GM21529 (cell line): ENCODE data around the gene ZNRF1.
"Not testable (repeated sequence)": the region's sequence is repeated elsewhere in the genome, so short reads cannot be mapped to it uniquely, and the experiment has no call there.

ENCODE experiments used
- ATAC-seq: cut with Tn5 transposase; IDR thresholded peaks from one replicate; pipeline ENCODE4 v1.9.1; 2021; ENCODE audit not compliant: unreplicated experiment

ZNRF1 gene

GRCh38 chr16:75000481-75001081, 1.8 kb downstream of the ZNRF1 start:
- no peak for ATAC-seq

GRCh38 chr16:75002474-75002873, 3.6 kb downstream of the ZNRF1 start:
- no peak for ATAC-seq

DNA sequence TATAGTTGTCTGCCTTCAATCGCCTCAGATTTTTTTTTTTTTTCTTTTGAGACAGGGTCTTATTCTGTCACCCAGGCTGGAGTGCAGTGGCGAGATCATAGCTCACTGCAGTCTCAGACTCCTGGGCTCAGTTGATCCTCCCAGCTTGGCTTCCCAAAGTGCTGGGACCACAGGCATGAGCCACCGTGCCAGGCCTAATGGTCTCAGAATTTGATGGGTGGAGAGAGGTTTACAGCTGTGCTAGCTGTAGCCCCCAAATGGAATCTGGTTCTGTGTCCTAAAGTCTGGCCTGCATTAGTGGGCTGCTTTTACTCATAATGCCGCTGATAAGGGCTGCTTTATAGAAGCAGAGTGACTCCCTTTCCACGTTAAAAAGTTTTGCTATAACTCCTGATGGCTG, 5.1 kb downstream of the ZNRF1 start:
- ATAC-seq: no peak

GRCh38 chr16:75004460-75004859, 5.6 kb downstream of the ZNRF1 start:
- no peak for ATAC-seq

DNA sequence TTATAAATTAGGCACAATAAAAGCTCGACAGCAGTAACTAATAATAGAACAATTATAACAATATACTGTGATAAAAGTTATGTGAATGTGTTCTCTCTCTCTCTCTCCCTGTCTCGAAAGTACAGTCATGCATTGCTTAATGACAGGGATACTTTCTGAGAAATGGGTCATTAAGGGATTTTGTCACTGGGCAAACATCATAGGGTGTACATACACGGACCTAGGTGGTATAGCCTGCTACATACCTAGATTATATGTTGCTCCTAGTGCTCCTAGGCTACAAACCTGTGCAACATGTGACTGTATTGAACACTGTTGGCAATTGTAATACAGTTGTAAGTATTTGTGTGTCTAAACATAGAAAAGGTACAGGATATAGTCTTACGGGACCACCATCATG, 6.9 kb downstream of the ZNRF1 start:
- ATAC-seq: no peak

DNA sequence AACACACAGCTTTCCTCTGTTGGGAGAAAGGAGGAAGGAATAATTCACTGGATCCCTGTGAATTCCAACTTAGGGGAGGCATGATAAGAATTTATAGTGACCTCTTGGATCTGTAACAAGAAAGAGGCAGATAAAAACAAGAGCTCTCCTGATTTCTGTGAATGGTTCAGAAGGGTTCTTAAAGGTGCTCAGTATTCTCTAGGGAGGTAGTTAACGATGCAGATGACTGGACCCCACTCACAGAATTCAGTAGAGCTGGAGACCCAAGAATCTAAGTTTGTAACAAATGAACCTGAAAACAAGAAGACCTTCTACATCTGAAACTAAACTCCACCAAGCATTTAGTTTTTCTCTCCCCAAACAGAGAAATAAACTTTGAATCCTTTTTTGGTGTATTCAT, 8.6 kb downstream of the ZNRF1 start:
- no peak for ATAC-seq

DNA sequence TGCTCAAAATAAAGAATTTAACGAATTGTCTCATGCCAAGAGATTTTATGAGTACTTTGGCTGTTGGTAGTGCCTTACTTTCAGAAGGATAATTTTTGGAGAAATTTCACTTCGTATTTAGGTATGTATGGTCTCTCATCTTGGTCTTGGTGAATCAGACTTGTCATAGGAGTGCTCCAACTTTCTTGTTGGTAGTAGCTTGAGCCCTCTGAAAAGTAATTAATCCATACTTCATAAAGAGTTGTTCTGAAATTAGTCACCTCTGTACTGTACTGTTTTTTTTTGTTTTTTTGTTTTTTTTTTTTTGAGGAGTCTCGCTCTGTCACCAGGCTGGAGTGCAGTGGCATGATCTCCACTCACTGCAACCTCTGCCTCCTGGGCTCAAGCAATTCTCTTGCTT, 11.6 kb downstream of the ZNRF1 start:
- no peak for ATAC-seq

DNA sequence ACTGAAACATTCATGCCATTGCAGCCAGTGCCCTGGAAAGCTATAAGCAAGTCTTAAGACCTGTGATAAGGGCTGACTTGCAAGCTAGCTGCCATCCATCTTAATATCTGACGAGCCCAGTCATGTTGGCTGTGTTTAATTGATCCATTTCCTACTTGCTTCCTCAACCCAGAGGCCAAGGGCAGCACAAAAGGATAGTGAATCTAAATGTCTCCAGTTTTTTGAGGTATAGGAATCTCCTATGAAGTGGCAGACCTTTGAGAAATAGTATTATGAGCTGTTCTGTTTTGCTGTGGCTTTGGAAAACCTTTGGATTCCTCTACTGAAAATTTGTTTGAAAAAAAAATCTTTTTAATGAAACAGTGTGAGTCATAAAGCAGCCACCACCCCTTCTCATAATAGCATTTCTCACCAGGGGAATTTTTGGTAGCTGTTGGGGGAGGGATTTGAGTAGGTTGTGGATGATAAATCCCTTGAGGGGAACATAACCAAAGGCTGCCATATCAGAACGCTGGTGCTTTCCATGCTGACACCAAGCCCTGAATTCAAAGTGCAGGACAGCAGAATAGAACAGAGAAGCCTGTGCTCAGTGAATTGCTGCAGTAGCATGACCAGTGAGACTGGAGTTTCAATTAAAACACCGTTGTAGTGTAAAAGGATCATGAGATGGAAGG, 12.9 kb downstream of the ZNRF1 start:
- ATAC-seq: peak; percentile 62

GRCh38 chr16:75012380-75013081, 13.7 kb downstream of the ZNRF1 start:
- peak; percentile 29 for ATAC-seq

GRCh38 chr16:75013123-75013522, 14.3 kb downstream of the ZNRF1 start:
- ATAC-seq: not testable (repeated sequence)

DNA sequence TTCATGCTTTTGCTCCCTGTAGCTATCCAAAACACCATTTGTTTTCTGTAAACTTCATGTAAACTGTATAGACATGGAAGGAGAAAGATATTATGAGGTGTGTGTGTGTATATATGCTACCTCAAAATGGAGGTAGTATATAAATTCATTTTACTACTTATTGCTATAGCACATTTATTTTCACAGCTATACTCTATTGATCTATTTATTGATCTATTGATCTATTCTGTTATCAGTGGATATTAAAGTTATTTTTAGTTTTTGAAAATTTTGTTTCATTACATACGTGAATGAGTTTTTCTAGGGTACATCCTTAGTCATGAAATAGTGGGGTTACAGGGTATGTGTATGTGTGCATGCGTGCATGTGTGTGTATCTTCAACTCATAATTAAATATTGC, 15.5 kb downstream of the ZNRF1 start:
- no peak for ATAC-seq

GRCh38 chr16:75016451-75017081, 17.7 kb downstream of the ZNRF1 start:
- ATAC-seq: not testable (repeated sequence)

DNA sequence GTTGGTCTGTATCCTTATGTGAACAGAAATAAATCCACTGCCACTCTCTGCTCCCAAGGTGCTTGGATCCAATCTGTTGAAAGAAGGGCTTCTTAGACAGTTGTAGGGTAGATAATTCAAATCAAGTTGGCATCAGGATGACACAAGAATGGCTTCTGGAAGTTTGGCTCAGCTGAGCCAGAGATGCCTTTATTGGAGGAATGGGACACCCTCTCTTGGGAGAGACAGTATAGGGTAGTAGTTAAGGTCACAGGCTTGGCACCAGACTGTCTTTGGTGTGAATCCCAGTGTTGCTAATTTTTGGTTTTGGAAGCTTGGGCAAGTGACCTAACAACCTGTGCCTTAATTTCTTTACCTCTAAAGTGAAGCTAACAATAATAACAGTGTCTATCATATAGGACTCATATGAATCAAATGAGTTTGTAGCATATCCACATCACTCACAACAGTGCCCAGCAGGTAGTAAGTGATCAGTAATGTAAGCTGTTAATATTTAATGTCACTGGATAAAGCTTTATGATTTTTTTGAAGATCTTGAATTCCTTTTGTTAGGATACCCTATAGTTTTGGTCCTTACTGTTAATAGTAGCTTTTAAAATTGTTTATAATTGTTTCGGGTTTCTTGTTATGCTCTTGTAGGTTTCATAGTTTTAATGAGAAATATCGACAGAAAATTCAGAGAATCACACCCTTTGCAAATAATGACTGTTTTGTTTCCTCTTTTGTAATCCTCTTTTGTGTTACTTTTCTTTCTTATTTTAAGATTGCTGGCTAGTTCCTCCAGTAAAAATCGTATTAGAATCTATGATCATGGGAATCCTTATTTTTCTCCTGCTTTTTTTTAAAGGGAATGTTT, 19.1 kb downstream of the ZNRF1 start:
- ATAC-seq: no peak

- ATAC-seq: no peak
Observed at GRCh38 chr16:75019007-75019406, 20.2 kb downstream of the ZNRF1 start.

- no peak for ATAC-seq
Observed at GRCh38 chr16:75019586-75019985, 20.8 kb downstream of the ZNRF1 start.

- no peak for ATAC-seq
Observed at GRCh38 chr16:75021410-75021809, 22.6 kb downstream of the ZNRF1 start.

- ATAC-seq: no peak
Observed at GRCh38 chr16:75022567-75022966, 23.7 kb downstream of the ZNRF1 start.

DNA sequence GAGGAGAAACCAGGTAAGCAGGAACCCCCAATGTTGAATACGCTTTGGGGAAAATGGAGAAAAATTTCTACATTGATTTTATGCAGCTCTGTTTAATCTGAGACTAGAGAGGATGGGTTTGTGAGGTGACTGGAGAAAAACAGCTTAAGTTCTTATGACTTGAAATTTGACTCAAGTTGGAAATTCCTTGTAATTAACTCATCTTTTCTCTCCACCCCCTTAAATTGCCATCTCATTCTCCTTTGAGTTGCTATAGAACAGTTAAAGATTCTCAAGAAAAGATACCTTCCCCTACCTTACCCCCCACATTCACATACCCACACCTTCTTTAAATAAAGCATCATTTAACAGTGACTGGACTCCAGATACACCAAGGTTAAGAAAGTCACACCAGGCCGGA, 24.2 kb downstream of the ZNRF1 start:
- no peak for ATAC-seq

GRCh38 chr16:75024182-75024581, 25.4 kb downstream of the ZNRF1 start:
- no peak for ATAC-seq

DNA sequence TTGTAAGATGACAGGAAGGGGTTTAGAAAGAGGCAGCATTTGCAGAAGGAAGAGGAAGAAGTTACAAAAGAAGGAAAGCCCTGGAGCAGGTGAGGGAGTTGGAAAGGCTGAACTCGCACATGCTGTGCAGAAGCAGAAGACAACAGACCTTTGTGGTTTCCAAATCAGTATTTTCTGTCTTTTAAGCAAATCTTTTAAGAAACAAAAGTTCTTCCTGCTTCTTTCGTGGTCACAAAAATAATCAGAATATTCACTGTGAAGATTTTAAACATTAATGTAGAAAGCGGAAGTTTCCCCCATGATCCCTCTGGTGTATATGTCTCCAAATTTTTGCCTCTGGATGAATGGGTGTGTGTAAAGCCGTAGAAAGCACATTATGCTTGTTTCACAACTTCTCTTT, 25.8 kb downstream of the ZNRF1 start:
- ATAC-seq: no peak

GRCh38 chr16:75025761-75026160, 26.9 kb downstream of the ZNRF1 start:
- ATAC-seq: no peak
